Measurements from ENCODE around the gene BTBD6. TPM values are rescaled to one million over a fixed set of nuclear protein-coding genes. Genes with fewer than 3 reads are reported as not detected.

Gene BTBD6
- polyA plus RNA-seq, 1 experiment = 27.3 TPM

- Histone ChIP-seq H3K9me3 (ENCODE audit: control insufficient read depth, insufficient read depth, low read length) (no peaks in the 10 kb centered on the region; the same call in 1 of the 2 replicates), H3K4me3 (ENCODE audit: low read depth, low read length) (no peak overlapping the region), H3K27ac (ENCODE audit: low read depth, low read length) (no peak overlapping the region), H3K27me3 (ENCODE audit: control insufficient read depth, insufficient read depth, low read length) (peaks cover 6% of the 10 kb centered on the region)
- CTCF ChIA-PET = interaction anchor here (0.9 to 1.0 kb wide), 2 partner anchors 78 to 150 kb away, joined by 3 to 4 read pairs; no protein-coding TSS in a partner anchor
- no peak for DNase-seq (ENCODE audit: low read depth, low spot score)
- POLR2A ChIA-PET = no interaction called here
- TF ChIP-seq CTCF (IDR thresholded peaks at IDR 0.05; ENCODE audit: low read depth, low read length) = 0 out of 2 replicates have a peak, but pooled peaks have one; percentile 3
Measured at GRCh38 chr14:105201156-105201924, 47.0 kb upstream of the BTBD6 start.

- ChIA-PET CTCF (interaction anchor here (0.6 to 1.6 kb wide), 4 partner anchors 37 to 150 kb away, joined by 3 to 8 read pairs (median 4); no protein-coding TSS in a partner anchor), POLR2A (interaction anchor here (0.5 kb wide), 1 partner anchor 81 kb away, joined by 3 read pairs; no protein-coding TSS in a partner anchor)
- no peak for DNase-seq (ENCODE audit: low read depth, low spot score)
- Histone ChIP-seq H3K9me3 (ENCODE audit: control insufficient read depth, insufficient read depth, low read length) (no peaks in the 10 kb centered on the region; the same call in 1 of the 2 replicates), H3K27me3 (ENCODE audit: control insufficient read depth, insufficient read depth, low read length) (peaks cover 5% of the 10 kb centered on the region), H3K27ac (ENCODE audit: low read depth, low read length) (no peak overlapping the region), H3K4me3 (ENCODE audit: low read depth, low read length) (no peak overlapping the region)
- no peak; the same call in 1 of the 2 replicates for TF ChIP-seq CTCF (IDR thresholded peaks at IDR 0.05; ENCODE audit: low read depth, low read length)
Measured at GRCh38 chr14:105201925-105202513, 46.3 kb upstream of the BTBD6 start.

GRCh38 chr14:105203057-105203531 is 45.2 kb upstream of the BTBD6 start:
- H3K9me3 ChIP-seq (ENCODE audit: control insufficient read depth, insufficient read depth, low read length) = no peaks in the 10 kb centered on the region; the same call in 1 of the 2 replicates
- peak; percentile 32 for DNase-seq (ENCODE audit: low read depth, low spot score)
- peak; percentile 90 for TF ChIP-seq CTCF (IDR thresholded peaks at IDR 0.05; ENCODE audit: low read depth, low read length)
- H3K27ac ChIP-seq (ENCODE audit: low read depth, low read length) = no peak overlapping the region
- CTCF ChIA-PET = interaction anchor here (0.6 to 1.6 kb wide), 11 partner anchors 8 to 286 kb away, joined by 3 to 8 read pairs (median 4); no protein-coding TSS in a partner anchor
- H3K27me3 ChIP-seq (ENCODE audit: control insufficient read depth, insufficient read depth, low read length) = no peaks in the 10 kb centered on the region
- POLR2A ChIA-PET = interaction anchor here (0.8 kb wide), 1 partner anchor 46 kb away, joined by 3 read pairs; the partner anchor contains the start of gene BTBD6
- H3K4me3 ChIP-seq (ENCODE audit: low read depth, low read length) = no peak overlapping the region

GRCh38 chr14:105203701-105204100 is 44.6 kb upstream of the BTBD6 start:
- TF ChIP-seq CTCF (IDR thresholded peaks at IDR 0.05; ENCODE audit: low read depth, low read length) = no peak
- CTCF ChIA-PET = interaction anchor here (0.6 to 1.6 kb wide), 11 partner anchors 8 to 285 kb away, joined by 3 to 8 read pairs (median 4); no protein-coding TSS in a partner anchor

More at GRCh38 chr14:105203701-105204100, 44.6 kb upstream of the BTBD6 start:
- Histone ChIP-seq H3K9me3 (ENCODE audit: control insufficient read depth, insufficient read depth, low read length) (no peaks in the 10 kb centered on the region; the same call in 1 of the 2 replicates), H3K27me3 (ENCODE audit: control insufficient read depth, insufficient read depth, low read length) (no peaks in the 10 kb centered on the region), H3K4me3 (ENCODE audit: low read depth, low read length) (no peak overlapping the region), H3K27ac (ENCODE audit: low read depth, low read length) (no peak overlapping the region)
- POLR2A ChIA-PET = no interaction called here
- DNase-seq (ENCODE audit: low read depth, low spot score) = no peak

Data from AG04450 (cell line).